HL-60 (cell line): Measurements from ENCODE around the gene WDR7.

Experiments used
- CTCF ChIP-seq: IDR thresholded peaks from one replicate; pipeline ENCODE4 v1.5.1; 2011; ENCODE audit warnings: low read length, control low read depth, inconsistent platforms; ENCODE audit not compliant: insufficient read depth
- POLR2AphosphoS5 ChIP-seq: IDR thresholded peaks from 2 replicates; pipeline ENCODE4 v1.6.1; 2012; ENCODE audit warnings: low read depth
- REST ChIP-seq: IDR thresholded peaks from 2 replicates; pipeline ENCODE4 v1.6.1; 2012; ENCODE audit warnings: low read depth; ENCODE audit not compliant: insufficient replicate concordance

- TF ChIP-seq CTCF (no peak), REST (no peak), POLR2AphosphoS5 (no peak)
Measured at GRCh38 chr18:56637176-56637575, 14.0 kb upstream of the WDR7 start.
